Smooth muscle cell of the brain vasculature (primary cell): ENCODE results near the gene TMTC4.

ENCODE experiments used
- DNase-seq: peaks from one replicate; pipeline ENCODE4 v3.0.0-alpha.2; 2012; ENCODE audit warnings: low read depth, low spot score

The TMTC4 gene

GRCh38 chr13:100666124-100666523 is 8.5 kb downstream of the TMTC4 start:
- DNase-seq: no peak

GRCh38 chr13:100665403-100665802 is 9.2 kb downstream of the TMTC4 start:
- no peak for DNase-seq

- DNase-seq: no peak
Observed at GRCh38 chr13:100664171-100664900, 10.3 kb downstream of the TMTC4 start.

- no peak for DNase-seq
Observed at GRCh38 chr13:100662468-100663211, 12.0 kb downstream of the TMTC4 start.

- no peak for DNase-seq
Observed at GRCh38 chr13:100660761-100661160, 13.8 kb downstream of the TMTC4 start.

GRCh38 chr13:100659578-100659977 is 15.0 kb downstream of the TMTC4 start:
- DNase-seq: no peak

- DNase-seq: no peak
Observed at GRCh38 chr13:100658363-100658762, 16.2 kb downstream of the TMTC4 start.

GRCh38 chr13:100657881-100658315 is 16.7 kb downstream of the TMTC4 start:
- DNase-seq: no peak

GRCh38 chr13:100652510-100652909 is 22.1 kb downstream of the TMTC4 start:
- DNase-seq: peak; percentile 9

GRCh38 chr13:100650326-100650725 is 24.3 kb downstream of the TMTC4 start:
- no peak for DNase-seq

GRCh38 chr13:100648354-100648753 is 26.2 kb downstream of the TMTC4 start:
- no peak for DNase-seq

- DNase-seq: no peak
Observed at GRCh38 chr13:100646871-100647270, 27.7 kb downstream of the TMTC4 start.

GRCh38 chr13:100646030-100646673 is 28.4 kb downstream of the TMTC4 start:
- no peak for DNase-seq

GRCh38 chr13:100645382-100645781 is 29.2 kb downstream of the TMTC4 start:
- no peak for DNase-seq

GRCh38 chr13:100644371-100644770 is 30.2 kb downstream of the TMTC4 start:
- no peak for DNase-seq

- no peak for DNase-seq
Observed at GRCh38 chr13:100637796-100638195, 36.8 kb downstream of the TMTC4 start.

GRCh38 chr13:100637380-100637779 is 37.2 kb downstream of the TMTC4 start:
- DNase-seq: no peak

- DNase-seq: no peak
Observed at GRCh38 chr13:100636441-100636840, 38.2 kb downstream of the TMTC4 start.

GRCh38 chr13:100636004-100636403 is 38.6 kb downstream of the TMTC4 start:
- no peak for DNase-seq

- no peak for DNase-seq
Observed at GRCh38 chr13:100634696-100635095, 39.9 kb downstream of the TMTC4 start.

- DNase-seq: no peak
Observed at GRCh38 chr13:100633461-100633860, 41.1 kb downstream of the TMTC4 start.

- no peak for DNase-seq
Observed at GRCh38 chr13:100630555-100630954, 44.0 kb downstream of the TMTC4 start.

GRCh38 chr13:100627120-100627519 is 47.5 kb downstream of the TMTC4 start:
- no peak for DNase-seq
